Activated CD8-positive, alpha-beta memory T cell treated with anti-CD3 and anti-CD28 coated beads, Interleukin-2, amount 50 U/mL, for 24 hours (primary cell): ENCODE data around the gene PPM1N.

Experiments
- DNase-seq: peaks from one replicate; pipeline ENCODE4 v3.0.0-alpha.2; 2020; ENCODE audit errors: extremely low read depth

PPM1N gene

GRCh38 chr19:45498411-45499195 lies at the start of gene PPM1N:
TSS of gene PPM1N (plus strand) at chr19:45498443. CDS start at chr19:45498473, 30 bp downstream.
- no peak for DNase-seq

GRCh38 chr19:45448887-45449299 lies 49.4 kb upstream of the PPM1N start:
- no peak for DNase-seq

- DNase-seq: no peak
Measured at GRCh38 chr19:45450012-45450333, 48.3 kb upstream of the PPM1N start.

GRCh38 chr19:45451131-45451849 lies 47.0 kb upstream of the PPM1N start:
- no peak for DNase-seq

- DNase-seq: no peak
Measured at GRCh38 chr19:45451850-45452387, 46.3 kb upstream of the PPM1N start.

- no peak for DNase-seq
Measured at GRCh38 chr19:45455707-45456499, 42.3 kb upstream of the PPM1N start.

GRCh38 chr19:45456500-45456815 lies 41.8 kb upstream of the PPM1N start:
- DNase-seq: no peak

GRCh38 chr19:45457776-45458175 lies 40.5 kb upstream of the PPM1N start:
- no peak for DNase-seq

GRCh38 chr19:45460807-45461347 lies 37.4 kb upstream of the PPM1N start:
- DNase-seq: no peak

GRCh38 chr19:45462174-45462573 lies 36.1 kb upstream of the PPM1N start:
- no peak for DNase-seq

- no peak for DNase-seq
Measured at GRCh38 chr19:45463241-45463640, 35.0 kb upstream of the PPM1N start.

GRCh38 chr19:45464274-45464673 lies 34.0 kb upstream of the PPM1N start:
- DNase-seq: no peak

- DNase-seq: no peak
Measured at GRCh38 chr19:45464852-45465441, 33.3 kb upstream of the PPM1N start.

- no peak for DNase-seq
Measured at GRCh38 chr19:45467115-45467455, 31.2 kb upstream of the PPM1N start.

GRCh38 chr19:45467456-45468158 lies 30.6 kb upstream of the PPM1N start, which contains the start of gene FOSB:
TSS of gene FOSB (plus strand) at chr19:45467996. CDS start at chr19:45468587, 591 bp downstream.
- DNase-seq: peak; percentile 84

GRCh38 chr19:45468159-45468651 lies 30.0 kb upstream of the PPM1N start:
- DNase-seq: no peak

GRCh38 chr19:45468803-45469131 lies 29.5 kb upstream of the PPM1N start:
- no peak for DNase-seq

GRCh38 chr19:45469132-45469944 lies 28.9 kb upstream of the PPM1N start:
- DNase-seq: peak; percentile 85

GRCh38 chr19:45469945-45470761 lies 28.1 kb upstream of the PPM1N start:
- DNase-seq: no peak
